ENCODE data around the gene SND1. TPM values are rescaled to one million over a fixed set of nuclear protein-coding genes. Genes with fewer than 3 reads are reported as not detected.

SND1 gene
- total and polyA plus RNA-seq, 5 donors from 2014 or later, result 84.4 to 121 (median 86.9) TPM

GRCh38 chr7:127920787-127921438 is 268.9 kb downstream of the SND1 start:
- Histone ChIP-seq H3K4me1 (ENCODE audit: control insufficient read depth, insufficient read depth, low read length, poor library complexity, severe bottlenecking) (no peaks in the 10 kb centered on the region), H3K27ac (ENCODE audit: insufficient read depth, low read length, poor library complexity, severe bottlenecking) (no peak overlapping the region), H3K4me3 (ENCODE audit: low read depth, low read length) (no peak overlapping the region), H3K36me3 (ENCODE audit: control insufficient read depth, insufficient read depth, low read length) (no peaks in the 10 kb centered on the region), H3K27me3 (ENCODE audit: control insufficient read depth, insufficient read depth, low read length) (no peaks in the 10 kb centered on the region), H3K9me3 (ENCODE audit: control insufficient read depth in 2 of 2, low read length in 2 of 2) (no peaks in the 10 kb centered on the region)
- DNase-seq (no peak), ATAC-seq (ENCODE audit: low read depth in 2 of 2) (no peak)
- no peaks in the 10 kb centered on the region for H3K27me3 Mint-ChIP-seq
- peaks cover 0 to 17% (median 11%) of the 10 kb centered on the region in 4 donors for H3K4me1 Mint-ChIP-seq
- H3K36me3 Mint-ChIP-seq, result peaks cover 4% of the 10 kb centered on the region
- no peak overlapping the region for H3K4me3 Mint-ChIP-seq
- no peak overlapping the region for H3K27ac Mint-ChIP-seq
- H3K9me3 Mint-ChIP-seq, result no peaks in the 10 kb centered on the region

GRCh38 chr7:127922656-127923055 is 270.7 kb downstream of the SND1 start:
- Histone ChIP-seq H3K27me3 (ENCODE audit: control insufficient read depth, insufficient read depth, low read length) (no peaks in the 10 kb centered on the region), H3K4me1 (ENCODE audit: control insufficient read depth, insufficient read depth, low read length, poor library complexity, severe bottlenecking) (no peaks in the 10 kb centered on the region), H3K27ac (ENCODE audit: insufficient read depth, low read length, poor library complexity, severe bottlenecking) (no peak overlapping the region), H3K36me3 (ENCODE audit: control insufficient read depth, insufficient read depth, low read length) (no peaks in the 10 kb centered on the region), H3K4me3 (ENCODE audit: low read depth, low read length) (no peak overlapping the region), H3K9me3 (ENCODE audit: control insufficient read depth in 2 of 2, low read length in 2 of 2) (no peaks in the 10 kb centered on the region)
- H3K36me3 Mint-ChIP-seq, result peaks cover 4% of the 10 kb centered on the region
- DNase-seq, result no peak
- H3K4me1 Mint-ChIP-seq, result peaks cover 3 to 17% (median 16%) of the 10 kb centered on the region in 4 donors
- H3K27ac Mint-ChIP-seq, result no peak overlapping the region
- no peaks in the 10 kb centered on the region for H3K9me3 Mint-ChIP-seq
- H3K27me3 Mint-ChIP-seq, result no peaks in the 10 kb centered on the region
- no peak for ATAC-seq (ENCODE audit: low read depth in 2 of 2)
- H3K4me3 Mint-ChIP-seq, result no peak overlapping the region

GRCh38 chr7:127924874-127925273 is 272.9 kb downstream of the SND1 start:
- peaks cover 18% of the 10 kb centered on the region for H3K36me3 Mint-ChIP-seq
- no peak for DNase-seq
- peaks cover 12% of the 10 kb centered on the region for H3K36me3 ChIP-seq (ENCODE audit: control insufficient read depth, insufficient read depth, low read length)
- ATAC-seq (ENCODE audit: low read depth in 2 of 2), result no peak
- H3K27me3 ChIP-seq (ENCODE audit: control insufficient read depth, insufficient read depth, low read length), result no peaks in the 10 kb centered on the region
- no peaks in the 10 kb centered on the region for H3K9me3 ChIP-seq (ENCODE audit: control insufficient read depth in 2 of 2, low read length in 2 of 2)
- H3K4me3 ChIP-seq (ENCODE audit: low read depth, low read length), result no peak overlapping the region
- H3K9me3 Mint-ChIP-seq, result no peaks in the 10 kb centered on the region
- no peak overlapping the region for H3K27ac ChIP-seq (ENCODE audit: insufficient read depth, low read length, poor library complexity, severe bottlenecking)
- H3K27me3 Mint-ChIP-seq, result no peaks in the 10 kb centered on the region
- H3K27ac Mint-ChIP-seq, result no peak overlapping the region
- peaks cover 9 to 20% (median 13%) of the 10 kb centered on the region in 4 donors for H3K4me1 Mint-ChIP-seq
- H3K4me1 ChIP-seq (ENCODE audit: control insufficient read depth, insufficient read depth, low read length, poor library complexity, severe bottlenecking), result no peaks in the 10 kb centered on the region
- H3K4me3 Mint-ChIP-seq, result no peak overlapping the region

- Histone ChIP-seq H3K9me3 (ENCODE audit: control insufficient read depth in 2 of 2, low read length in 2 of 2) (no peaks in the 10 kb centered on the region), H3K4me3 (ENCODE audit: low read depth, low read length) (no peak overlapping the region), H3K27me3 (ENCODE audit: control insufficient read depth, insufficient read depth, low read length) (no peaks in the 10 kb centered on the region), H3K36me3 (ENCODE audit: control insufficient read depth, insufficient read depth, low read length) (peaks cover 31% of the 10 kb centered on the region), H3K27ac (ENCODE audit: insufficient read depth, low read length, poor library complexity, severe bottlenecking) (no peak overlapping the region), H3K4me1 (ENCODE audit: control insufficient read depth, insufficient read depth, low read length, poor library complexity, severe bottlenecking) (no peaks in the 10 kb centered on the region)
- Mint-ChIP-seq H3K27ac (no peak overlapping the region), H3K27me3 (no peaks in the 10 kb centered on the region), H3K36me3 (peaks cover 38% of the 10 kb centered on the region), H3K9me3 (no peaks in the 10 kb centered on the region), H3K4me1 (peaks cover 5 to 21% (median 10%) of the 10 kb centered on the region in 4 donors), H3K4me3 (no peak overlapping the region)
- ATAC-seq (ENCODE audit: low read depth in 2 of 2) (no peak), DNase-seq (no peak)
Observed at GRCh38 chr7:127927348-127927696, 275.3 kb downstream of the SND1 start.

- no peak overlapping the region for H3K4me3 Mint-ChIP-seq
- ATAC-seq (ENCODE audit: low read depth in 2 of 2) (no peak), DNase-seq (no peak)
- Histone ChIP-seq H3K4me1 (ENCODE audit: control insufficient read depth, insufficient read depth, low read length, poor library complexity, severe bottlenecking) (no peaks in the 10 kb centered on the region), H3K27me3 (ENCODE audit: control insufficient read depth, insufficient read depth, low read length) (no peaks in the 10 kb centered on the region), H3K4me3 (ENCODE audit: low read depth, low read length) (no peak overlapping the region), H3K36me3 (ENCODE audit: control insufficient read depth, insufficient read depth, low read length) (peaks cover 31% of the 10 kb centered on the region), H3K27ac (ENCODE audit: insufficient read depth, low read length, poor library complexity, severe bottlenecking) (no peak overlapping the region), H3K9me3 (ENCODE audit: control insufficient read depth in 2 of 2, low read length in 2 of 2) (no peaks in the 10 kb centered on the region)
- H3K4me1 Mint-ChIP-seq, result peaks cover 5 to 22% (median 10%) of the 10 kb centered on the region in 4 donors
- no peaks in the 10 kb centered on the region for H3K9me3 Mint-ChIP-seq
- no peaks in the 10 kb centered on the region for H3K27me3 Mint-ChIP-seq
- H3K36me3 Mint-ChIP-seq, result peaks cover 43% of the 10 kb centered on the region
- peak overlapping the region in 1 of 3 donors; percentile 42 for H3K27ac Mint-ChIP-seq
Observed at GRCh38 chr7:127928222-127928621, 276.2 kb downstream of the SND1 start.

- H3K27ac Mint-ChIP-seq, result no peak overlapping the region
- no peaks in the 10 kb centered on the region for H3K9me3 ChIP-seq (ENCODE audit: control insufficient read depth in 2 of 2, low read length in 2 of 2)
- H3K4me1 Mint-ChIP-seq, result peaks cover 5 to 19% (median 9%) of the 10 kb centered on the region in 4 donors
- no peak for ATAC-seq (ENCODE audit: low read depth in 2 of 2)
- H3K27me3 Mint-ChIP-seq, result no peaks in the 10 kb centered on the region
- peaks cover 31% of the 10 kb centered on the region for H3K36me3 ChIP-seq (ENCODE audit: control insufficient read depth, insufficient read depth, low read length)
- peaks cover 43% of the 10 kb centered on the region for H3K36me3 Mint-ChIP-seq
- H3K9me3 Mint-ChIP-seq, result no peaks in the 10 kb centered on the region
- DNase-seq, result no peak
- no peak overlapping the region for H3K4me3 ChIP-seq (ENCODE audit: low read depth, low read length)
- no peak overlapping the region for H3K27ac ChIP-seq (ENCODE audit: insufficient read depth, low read length, poor library complexity, severe bottlenecking)
- H3K4me1 ChIP-seq (ENCODE audit: control insufficient read depth, insufficient read depth, low read length, poor library complexity, severe bottlenecking), result no peaks in the 10 kb centered on the region
- H3K27me3 ChIP-seq (ENCODE audit: control insufficient read depth, insufficient read depth, low read length), result no peaks in the 10 kb centered on the region
- no peak overlapping the region for H3K4me3 Mint-ChIP-seq
Observed at GRCh38 chr7:127928852-127929251, 276.9 kb downstream of the SND1 start.

GRCh38 chr7:127930341-127931328 is 278.6 kb downstream of the SND1 start:
- H3K4me1 Mint-ChIP-seq, result peaks cover 0 to 21% (median 8%) of the 10 kb centered on the region in 4 donors
- H3K27me3 Mint-ChIP-seq, result no peaks in the 10 kb centered on the region
- H3K27me3 ChIP-seq (ENCODE audit: control insufficient read depth, insufficient read depth, low read length), result no peaks in the 10 kb centered on the region
- no peak overlapping the region for H3K27ac ChIP-seq (ENCODE audit: insufficient read depth, low read length, poor library complexity, severe bottlenecking)
- no peak overlapping the region for H3K27ac Mint-ChIP-seq
- ATAC-seq (ENCODE audit: low read depth in 2 of 2), result no peak
- H3K4me3 ChIP-seq (ENCODE audit: low read depth, low read length), result no peak overlapping the region
- no peaks in the 10 kb centered on the region for H3K9me3 Mint-ChIP-seq
- peaks cover 51% of the 10 kb centered on the region for H3K36me3 Mint-ChIP-seq
- H3K9me3 ChIP-seq (ENCODE audit: control insufficient read depth in 2 of 2, low read length in 2 of 2), result no peaks in the 10 kb centered on the region
- peaks cover 31% of the 10 kb centered on the region for H3K36me3 ChIP-seq (ENCODE audit: control insufficient read depth, insufficient read depth, low read length)
- H3K4me3 Mint-ChIP-seq, result no peak overlapping the region
- H3K4me1 ChIP-seq (ENCODE audit: control insufficient read depth, insufficient read depth, low read length, poor library complexity, severe bottlenecking), result no peaks in the 10 kb centered on the region
- no peak for DNase-seq
